ENCODE results near the gene FAIM2.

The FAIM2 gene

DNA sequence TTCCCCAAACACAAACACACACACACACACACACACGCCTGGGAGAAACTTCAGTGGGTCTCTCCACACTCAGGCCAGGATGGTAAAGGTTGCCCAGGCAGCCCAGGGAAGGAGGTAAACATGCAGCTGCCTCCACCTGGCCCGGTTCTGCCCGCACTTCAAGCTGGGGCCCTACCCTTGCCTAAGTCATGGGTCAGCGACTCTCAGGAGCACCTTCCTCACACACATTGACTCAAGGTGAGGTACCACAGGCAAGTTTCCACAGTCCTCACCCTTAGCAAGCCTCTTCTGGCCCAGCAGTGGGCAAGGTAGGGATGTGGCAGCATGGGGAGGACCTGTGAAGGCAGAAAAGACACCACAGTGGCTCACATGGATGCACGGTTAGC, 14.1 kb upstream of the FAIM2 start:
- DNase-seq (ENCODE audit: low read depth in 2 of 2), result no peak

DNA sequence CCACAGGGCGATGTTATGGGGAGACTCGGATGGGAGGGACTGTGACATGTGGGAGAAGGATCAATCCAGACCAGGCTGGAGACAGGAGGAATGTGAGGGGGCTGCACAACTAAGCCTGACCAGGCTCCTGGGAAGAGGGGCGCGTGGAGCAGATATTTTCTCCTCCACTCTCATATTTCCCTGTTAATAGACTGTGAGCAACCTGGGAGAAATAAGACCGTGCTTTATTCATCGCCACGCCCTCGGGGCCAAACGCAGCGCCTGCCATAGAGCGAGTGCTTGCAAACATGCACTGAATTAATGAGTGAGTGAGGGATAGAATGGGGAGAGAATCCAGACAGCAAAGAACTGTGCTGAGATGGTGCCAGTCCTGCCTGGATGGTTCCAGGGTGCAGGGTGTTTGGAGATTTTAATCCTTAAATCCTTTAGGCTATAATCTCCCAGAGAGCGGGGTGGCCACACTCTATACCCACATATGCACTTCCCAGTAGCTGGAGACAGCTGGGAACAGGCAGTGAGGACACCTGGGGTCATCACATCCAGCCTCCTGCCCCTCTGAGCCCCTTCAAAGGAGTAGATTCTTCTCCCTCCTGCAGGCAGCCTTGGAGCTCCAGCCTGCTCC, 13.6 kb upstream of the FAIM2 start:
- no peak for DNase-seq (ENCODE audit: low read depth in 2 of 2)

DNA sequence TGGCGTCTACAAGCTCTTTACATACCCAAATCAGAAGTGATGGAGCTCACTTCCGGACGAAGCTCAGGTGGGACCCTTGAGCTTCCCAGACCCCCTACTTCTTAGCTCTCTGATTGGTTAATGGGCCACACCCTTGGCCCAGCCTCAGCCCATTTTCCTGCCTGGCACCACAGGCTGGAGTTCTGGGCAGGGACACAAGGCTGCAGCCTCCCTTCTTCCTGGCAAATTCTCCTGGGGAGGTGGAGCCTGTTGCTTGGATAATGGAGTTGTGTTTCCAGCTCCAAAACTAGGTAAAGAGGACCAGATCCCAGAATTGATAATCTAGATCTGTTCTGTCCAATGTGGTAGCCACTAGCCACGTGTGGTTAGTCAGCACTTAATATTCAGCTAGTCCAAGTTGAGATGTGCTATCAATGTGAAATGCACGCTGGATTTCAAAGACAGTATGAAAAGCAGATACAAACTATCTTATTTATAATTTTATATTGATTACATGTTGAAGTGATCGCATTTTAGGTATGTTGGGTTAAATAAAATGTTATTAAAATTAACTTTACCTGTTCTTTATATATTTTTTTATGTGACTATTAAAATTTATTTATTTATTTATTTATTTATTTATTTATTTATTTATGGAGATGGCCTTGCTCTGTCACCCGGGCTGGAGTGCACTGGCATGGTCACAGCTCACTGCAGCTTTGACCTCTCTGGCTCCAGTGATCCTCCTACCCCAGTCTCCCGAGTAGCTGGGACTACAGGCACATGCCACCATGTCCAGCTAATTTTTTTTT, 12.6 kb upstream of the FAIM2 start:
- no peak for DNase-seq (ENCODE audit: low read depth in 2 of 2)

DNA sequence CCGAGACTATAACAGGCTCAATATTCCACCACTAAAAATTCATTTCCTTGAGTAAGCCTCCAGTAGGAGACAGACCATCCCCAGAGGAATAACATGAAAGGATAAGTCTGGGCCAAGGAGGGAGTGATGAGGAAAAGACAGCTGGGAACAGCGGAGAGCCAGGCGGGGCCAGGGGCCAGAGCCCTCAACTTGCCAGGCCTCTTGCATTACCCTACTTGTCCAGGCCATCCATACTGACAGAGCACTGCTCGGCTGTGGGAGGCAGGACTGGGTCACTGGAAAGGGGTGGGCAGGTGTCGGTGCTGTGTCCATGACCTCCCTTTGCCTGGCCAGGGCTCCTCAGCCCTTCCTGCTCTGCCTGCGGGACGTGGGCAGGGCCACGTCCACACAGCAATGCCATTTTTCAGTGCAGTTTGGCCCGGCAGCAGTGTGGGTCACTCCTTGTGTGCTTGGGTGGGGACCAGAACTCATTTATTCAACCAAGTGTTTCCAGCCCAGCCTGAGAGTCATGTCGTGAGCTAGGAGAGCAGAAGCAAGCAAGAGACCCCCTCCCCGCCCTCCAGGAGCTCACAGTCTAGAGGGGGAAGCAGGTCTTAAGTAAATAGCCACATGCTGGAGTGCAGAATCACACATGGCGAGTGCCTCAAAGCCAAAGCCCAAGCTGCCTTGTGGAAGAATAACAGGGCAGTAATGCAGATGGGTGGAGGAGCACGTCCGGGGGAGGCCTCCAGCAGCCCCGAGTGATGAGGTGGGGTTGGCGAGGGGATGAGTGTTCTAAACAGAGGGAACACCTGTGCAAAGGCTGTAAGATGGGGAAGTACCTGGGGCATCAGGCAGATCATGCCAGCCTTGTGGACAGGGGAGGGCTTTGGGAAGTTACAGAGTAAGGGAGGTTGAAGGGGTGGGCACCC, 8.9 kb upstream of the FAIM2 start:
- DNase-seq (ENCODE audit: low read depth in 2 of 2), result no peak

DNA sequence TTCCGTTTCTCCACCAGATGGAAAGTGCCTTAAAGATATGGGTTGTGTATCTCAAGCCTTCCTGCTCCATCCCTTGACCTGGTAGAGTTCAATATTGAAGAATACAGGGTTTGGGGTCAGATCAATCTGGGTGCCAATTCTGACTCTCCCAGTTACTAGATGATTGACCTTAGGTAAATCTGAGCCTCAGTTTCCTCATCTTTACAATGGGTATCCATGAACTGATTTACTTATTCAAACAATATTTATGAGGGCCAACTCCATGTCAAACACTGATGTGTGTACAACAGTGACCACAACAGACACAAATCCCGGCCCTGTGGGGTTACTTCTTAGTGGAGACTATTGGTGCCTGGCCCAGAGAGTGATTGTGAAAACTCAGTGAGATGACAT, 7.5 kb upstream of the FAIM2 start:
- no peak for DNase-seq (ENCODE audit: low read depth in 2 of 2)

DNA sequence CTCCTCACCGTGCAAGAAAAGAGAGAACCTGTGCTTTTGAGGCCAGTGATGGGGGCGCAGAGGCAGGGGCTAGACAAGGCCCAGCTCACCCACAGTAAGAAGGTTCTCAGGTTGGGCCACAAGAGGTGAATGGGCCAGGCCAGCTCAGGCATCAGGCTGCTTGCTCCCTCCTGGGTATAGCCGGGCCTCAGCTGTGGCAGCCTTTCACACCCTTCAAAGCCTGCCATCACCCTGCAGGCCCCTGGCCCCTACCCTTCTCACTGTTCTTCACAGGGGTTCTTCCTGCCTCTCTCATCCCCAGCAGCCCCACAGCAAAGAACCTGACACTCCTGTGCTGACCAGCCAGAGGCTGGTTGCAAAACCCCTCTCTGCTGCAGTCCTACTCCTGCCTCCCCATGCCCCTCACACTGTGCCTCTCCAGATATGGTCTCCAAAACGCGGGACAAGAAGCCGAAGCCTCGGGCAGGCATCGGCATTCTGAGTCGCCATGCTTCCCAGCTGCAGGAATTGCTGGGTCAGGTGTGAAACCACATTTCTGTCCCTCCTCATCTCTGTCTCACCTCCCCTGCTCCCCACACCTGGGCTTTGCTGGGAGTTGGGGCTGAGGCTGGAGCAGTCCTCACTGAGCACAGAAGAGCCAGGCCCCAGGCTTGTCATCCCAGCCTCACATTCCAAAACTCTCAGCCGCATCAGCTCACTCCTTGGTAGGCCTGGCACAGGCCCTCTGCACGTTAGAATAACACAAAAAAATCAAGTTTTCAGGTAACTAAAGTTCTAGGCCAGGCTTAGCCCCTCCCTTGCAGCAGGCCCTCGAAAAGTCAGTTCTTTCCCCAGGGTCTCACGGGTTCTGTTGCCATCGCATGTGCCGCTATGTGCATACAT, 6.9 kb upstream of the FAIM2 start:
- no peak for DNase-seq (ENCODE audit: low read depth in 2 of 2)

DNA sequence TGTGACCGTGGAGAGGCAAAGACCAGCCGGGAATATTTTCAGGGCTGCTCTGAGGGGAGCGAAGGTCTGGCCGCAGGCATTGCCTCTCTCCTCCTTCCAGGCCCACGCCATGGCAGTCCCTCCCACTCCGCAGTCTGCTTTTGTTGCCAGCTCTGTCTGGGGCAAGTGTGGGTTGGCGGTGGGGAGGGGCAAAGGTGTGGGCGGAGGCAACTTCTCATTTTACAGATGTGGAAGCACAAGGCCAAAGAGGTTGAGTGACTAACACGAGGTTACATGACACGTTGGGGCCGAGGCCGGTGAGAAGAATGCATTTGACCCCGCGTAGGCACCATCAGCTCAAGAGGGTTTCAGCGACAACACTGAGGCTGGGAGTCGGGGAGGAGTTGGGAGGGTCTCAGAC, 6.1 kb upstream of the FAIM2 start:
- DNase-seq (ENCODE audit: low read depth in 2 of 2), result no peak

DNA sequence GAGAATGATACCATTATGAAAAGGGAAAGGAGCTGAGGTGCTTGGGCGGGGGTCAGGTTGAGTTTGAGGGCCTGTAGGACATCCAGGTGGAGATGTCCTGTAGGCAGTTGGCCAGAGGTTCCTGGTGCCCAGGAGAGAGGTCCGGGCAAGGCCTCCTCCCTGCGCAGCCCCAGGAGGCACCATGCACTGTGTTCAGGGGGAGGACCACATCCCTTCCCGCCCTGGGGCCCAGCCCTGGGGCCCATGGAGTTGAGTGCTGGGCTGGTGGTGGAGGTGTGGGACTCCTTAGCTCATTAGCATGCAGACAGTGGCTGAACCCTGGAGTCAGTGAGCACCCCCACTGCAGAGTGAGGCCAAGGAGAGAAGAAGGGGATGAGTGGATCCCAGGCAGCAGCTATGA, 5.7 kb upstream of the FAIM2 start:
- DNase-seq (ENCODE audit: low read depth in 2 of 2), result no peak

DNA sequence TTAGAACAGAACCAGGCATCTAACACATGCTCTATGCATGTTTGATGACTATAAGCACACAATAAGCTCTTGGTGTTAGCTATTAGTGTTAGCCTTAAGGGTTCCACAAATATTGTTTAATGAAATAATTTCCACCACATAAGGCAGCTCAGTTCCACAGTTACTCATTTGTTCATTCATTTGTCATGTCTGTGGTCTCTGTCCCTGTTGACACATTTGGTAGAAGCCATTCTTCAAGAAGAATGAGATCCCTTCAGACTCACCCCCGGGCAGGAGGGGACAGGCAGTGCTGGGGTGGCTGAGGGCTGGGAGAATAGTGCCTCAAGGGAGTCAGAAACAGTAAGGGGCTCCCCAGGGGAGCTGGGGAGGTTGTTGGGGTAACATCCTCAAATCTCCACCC, 3.7 kb upstream of the FAIM2 start:
- DNase-seq (ENCODE audit: low read depth in 2 of 2), result no peak

DNA sequence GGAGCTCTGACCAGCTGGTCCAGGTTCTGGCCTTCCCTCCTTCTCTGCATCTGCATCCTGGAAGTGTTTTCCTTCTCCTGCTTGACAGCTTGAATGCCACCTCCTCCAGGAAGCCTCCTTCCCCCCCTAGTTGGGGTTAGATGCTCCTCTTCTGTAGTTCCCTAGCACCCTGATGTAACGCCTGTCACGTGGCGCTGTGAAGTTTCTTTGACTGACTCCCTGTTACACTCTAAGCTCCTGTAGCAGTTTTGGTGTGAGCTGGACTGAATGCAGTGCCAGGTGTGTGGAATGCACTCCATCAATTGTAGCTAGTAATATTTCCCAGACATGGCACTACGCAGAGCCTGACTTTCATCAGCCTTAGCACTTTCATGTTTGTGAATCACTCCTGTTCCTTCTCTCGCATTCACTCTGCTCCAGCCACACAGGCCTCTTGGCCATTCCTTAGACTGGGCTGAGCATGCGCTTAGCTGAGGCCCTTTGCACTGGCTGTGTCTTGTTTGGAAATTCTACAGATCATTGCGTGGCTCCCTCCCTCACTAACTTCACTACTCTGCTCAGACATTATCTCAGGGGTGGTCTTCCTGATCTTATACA, 2.1 kb upstream of the FAIM2 start:
- DNase-seq (ENCODE audit: low read depth in 2 of 2), result no peak

DNA sequence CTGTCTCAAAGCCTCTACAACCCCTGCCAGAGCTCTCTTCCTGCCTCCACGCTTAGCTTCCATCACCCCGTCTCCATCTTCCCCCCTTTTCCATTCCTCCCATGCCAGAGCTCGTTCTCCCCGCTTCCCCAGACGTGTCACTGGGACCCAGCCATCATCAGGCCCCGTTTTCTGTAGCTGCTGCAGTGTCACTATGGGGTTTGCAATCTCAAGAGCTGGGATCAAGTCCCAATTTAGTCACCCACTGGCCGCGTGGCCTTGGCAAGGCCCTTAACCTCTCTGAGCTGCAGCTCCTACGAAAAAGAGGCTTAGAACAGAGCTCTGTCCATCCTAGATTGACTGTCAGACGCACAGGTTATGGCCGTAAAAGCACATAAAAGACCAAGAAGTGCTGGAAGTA, 901 bp upstream of the FAIM2 start:
- DNase-seq (ENCODE audit: low read depth in 2 of 2), result no peak

DNA sequence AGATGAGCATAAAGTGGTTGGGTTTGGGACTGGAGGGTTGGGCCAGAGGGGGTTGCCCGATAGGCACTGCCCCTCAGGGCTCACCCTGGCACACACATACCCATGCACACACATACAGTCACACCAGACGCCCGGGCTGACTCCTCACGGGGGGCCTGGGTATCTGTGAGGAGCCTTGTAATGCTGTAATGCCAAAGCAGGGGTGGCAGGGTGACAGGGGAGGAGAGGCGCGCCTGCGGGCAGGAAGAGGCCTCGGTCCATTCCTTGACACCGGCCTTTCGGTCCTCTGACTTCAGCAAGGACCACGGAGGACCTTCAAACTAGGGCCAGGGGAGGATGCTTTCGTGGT, 375 bp downstream of the FAIM2 start:
- DNase-seq (ENCODE audit: low read depth in 2 of 2), result no peak

DNA sequence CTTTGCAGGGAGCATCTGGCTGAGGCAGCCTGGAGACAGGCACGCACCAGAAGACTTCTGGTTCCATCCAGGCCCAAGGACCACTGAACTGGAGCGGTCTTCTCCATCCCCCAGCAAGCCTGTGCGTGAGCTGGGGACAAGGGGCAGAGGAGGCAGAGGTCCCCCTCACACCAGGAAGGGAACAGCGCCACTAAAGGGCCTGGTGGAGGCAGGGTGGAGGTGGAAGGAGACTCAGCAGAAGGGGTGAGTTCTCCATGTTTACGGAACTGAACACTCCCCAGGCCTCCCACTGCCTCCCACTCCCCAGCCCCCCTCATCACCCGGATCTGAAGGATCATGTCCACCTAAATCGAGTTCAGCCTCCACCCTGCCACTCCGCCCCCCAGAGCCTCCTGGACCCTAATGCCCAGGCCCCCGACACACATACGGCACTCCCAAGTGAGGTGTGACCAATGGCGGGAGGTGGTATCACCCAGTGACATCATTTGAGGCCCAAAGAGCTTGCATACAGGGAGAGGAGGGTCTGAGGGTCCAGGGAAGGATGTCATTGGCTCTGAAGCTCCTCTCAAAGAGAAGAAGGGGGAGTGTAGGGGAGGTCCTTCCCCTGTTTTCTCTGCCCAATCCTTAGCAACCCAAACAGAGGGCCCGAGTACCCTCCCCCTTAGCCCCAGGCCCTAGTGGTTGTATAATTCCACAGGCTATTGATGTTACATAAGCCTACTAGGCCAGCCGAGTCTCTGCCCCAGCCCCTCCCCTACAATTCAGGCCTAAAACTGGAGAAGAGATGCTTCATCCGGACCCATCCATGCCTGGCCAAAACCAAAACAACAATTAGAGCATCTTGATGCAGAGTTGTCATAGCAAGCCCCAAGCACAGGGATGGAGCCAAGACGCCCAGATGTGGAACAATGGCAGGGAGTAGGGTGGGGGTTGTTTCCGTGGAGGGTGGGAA, 1.0 kb downstream of the FAIM2 start:
- DNase-seq (ENCODE audit: low read depth in 2 of 2), result no peak

DNA sequence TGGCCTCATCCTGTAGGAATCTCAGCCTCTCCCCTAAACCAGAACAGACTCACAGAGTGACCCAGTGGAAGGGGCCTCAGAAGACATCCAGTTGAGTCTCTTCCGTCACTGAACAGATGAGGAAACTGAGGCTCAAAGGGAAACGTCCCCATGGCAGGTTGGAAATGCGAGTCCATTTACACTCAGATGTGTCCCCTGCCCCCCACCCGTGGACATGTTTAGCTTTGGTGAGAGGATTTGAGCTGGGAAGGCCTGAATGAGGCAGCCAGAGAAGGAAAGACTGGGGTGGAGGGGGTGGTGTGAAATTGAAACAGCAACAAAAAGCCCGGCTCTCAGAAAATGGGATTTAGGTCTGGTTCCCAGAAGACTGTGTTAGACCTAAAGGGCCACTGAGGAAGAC, 1.7 kb downstream of the FAIM2 start:
- no peak for DNase-seq (ENCODE audit: low read depth in 2 of 2)

DNA sequence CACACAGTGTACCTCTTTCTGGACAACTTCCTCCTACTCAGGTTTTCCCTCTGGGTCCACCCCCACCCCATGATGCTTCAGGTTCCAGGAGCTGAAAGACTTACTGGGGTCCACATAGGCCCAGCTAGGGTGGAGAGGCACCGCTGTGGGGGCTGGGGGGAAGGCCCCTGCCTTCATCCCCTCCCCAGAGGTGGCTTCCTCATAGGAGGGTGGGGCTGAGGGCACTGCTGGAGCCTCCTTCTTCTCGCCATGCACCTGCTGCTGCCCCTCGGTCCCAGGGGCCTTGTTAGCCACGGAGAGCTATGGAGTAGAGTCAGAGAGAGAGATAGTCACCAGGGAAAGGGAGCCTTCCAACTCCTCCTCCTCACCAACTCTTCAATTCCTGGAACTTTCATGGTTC, 2.7 kb downstream of the FAIM2 start:
- no peak for DNase-seq (ENCODE audit: low read depth in 2 of 2)

DNA sequence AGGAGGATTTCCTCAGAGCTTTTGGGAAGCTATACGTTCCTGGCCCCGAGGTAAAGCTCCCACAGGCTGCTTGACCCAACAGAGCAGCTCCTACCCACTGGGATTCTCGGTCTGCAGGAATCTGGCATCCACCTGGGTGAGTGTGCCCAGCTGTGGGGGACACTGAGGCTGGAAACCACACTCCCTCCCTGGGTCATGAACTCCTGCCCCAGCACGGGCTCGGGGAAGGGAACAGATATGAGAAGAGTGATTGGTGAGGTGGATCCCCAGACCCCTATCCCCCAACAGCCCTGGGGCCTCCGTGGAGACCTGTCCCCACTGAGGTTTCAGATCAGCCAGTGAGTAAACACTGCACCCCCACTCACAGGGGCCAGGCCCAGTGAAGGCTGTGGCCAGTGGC, 3.3 kb downstream of the FAIM2 start:
- DNase-seq (ENCODE audit: low read depth in 2 of 2), result no peak

DNA sequence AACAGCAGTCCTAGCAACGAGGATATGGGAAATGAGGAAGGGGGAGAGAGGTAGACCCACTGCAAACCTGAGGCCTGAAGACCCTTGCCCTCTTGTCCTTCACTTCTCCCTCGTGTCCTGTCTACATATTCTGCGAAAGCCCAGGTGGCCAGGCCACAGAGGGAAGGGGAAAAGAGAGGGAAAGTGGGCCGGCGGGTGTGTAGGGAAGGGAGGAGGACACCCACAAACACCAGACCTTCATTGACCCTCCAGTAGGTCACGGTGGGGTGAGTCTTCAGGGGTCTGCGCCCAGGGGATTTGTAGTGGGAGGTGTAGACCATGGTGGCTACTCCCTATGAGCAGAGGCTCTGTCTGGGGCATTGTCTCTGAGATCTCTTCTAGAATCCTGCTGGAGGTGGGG, 3.8 kb downstream of the FAIM2 start:
- no peak for DNase-seq (ENCODE audit: low read depth in 2 of 2)

DNA sequence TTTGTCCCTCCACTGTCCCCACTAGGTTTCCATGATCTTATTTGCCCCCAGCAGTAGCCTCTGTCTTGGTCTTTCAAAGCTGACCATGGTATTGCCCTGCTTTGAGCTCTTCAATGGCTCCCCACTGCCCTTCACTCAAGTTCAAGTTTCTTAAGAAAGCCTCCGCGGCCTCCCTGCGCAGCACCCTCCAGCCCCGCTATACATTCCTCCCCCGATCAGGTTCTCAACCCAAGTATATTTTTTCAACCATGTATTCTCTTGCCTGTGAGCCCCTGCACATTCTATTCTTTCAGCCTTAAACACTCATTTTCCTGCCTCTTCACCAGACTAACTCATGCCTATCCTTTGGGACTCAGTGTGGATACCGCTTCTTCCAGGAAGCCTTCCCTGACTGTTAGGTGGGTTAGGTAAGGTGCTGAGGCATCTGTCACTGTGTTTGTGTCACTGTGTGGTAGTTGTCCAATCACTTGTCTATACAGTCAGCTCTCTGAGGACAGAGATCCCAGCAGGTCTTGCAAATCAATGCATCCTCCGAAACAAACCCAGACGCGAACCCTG, 4.3 kb downstream of the FAIM2 start:
- no peak for DNase-seq (ENCODE audit: low read depth in 2 of 2)

DNA sequence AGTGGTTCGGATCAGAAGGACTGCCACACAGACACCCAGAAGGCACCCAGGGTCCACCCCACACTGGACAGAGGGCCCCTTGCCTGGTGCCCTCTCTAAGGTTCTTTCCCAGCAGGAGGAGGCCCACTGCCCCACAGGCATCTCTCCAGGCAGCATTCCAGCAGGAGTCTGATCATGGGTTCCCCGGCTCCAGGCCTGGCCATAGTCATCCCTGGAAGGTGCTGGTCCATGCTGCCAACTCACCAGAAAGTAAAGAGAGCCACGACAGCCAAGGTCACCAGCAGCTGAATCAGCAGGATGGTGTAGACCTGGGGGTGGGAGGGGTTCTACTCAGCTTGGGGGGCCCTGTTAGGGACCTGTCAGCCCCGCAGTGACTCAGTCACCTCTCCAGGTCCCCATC, 6.4 kb downstream of the FAIM2 start:
- DNase-seq (ENCODE audit: low read depth in 2 of 2), result no peak

DNA sequence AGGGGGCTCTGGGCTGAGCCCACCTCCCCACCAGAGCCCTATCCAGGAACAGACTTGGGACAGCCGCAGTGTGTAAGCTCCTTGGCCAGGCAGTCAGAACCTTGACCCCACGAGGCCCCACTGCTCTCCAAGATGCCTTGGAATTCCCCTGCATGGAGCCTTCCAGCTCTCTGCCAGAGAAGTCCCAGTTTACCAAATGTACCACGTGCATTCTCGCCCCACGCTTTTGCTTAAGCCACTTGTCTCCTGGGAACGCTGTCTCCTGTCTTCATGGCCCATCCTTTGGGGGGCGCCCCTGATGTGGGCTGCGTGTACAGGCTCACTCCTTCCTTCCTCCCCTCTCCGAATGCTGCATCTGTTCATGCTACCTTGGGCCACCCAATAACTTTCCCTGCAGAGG, 7.9 kb downstream of the FAIM2 start:
- DNase-seq (ENCODE audit: low read depth in 2 of 2), result no peak

All from stimulated activated CD4-positive, alpha-beta T cell treated with anti-CD3 and anti-CD28 coated beads, Interleukin-12 subunit alpha, Interleukin-12 subunit beta, amount 100 ng/mL, for 24 hours (primary cell).